K562 (cell line): ENCODE measurements around the gene WDR90. TPM values are rescaled to one million over a fixed set of nuclear protein-coding genes. Genes with fewer than 3 reads are reported as not detected.
A peak's percentile ranks its signal among the peaks of the same experiment; 100 is the strongest.

ENCODE experiments used
- CTBP1 ChIP-seq: fragments of 450-650 bp; IDR thresholded peaks from 2 replicates; pipeline ENCODE4 v1.6.1; 2016; ENCODE audit warnings: borderline replicate concordance
- RBBP5 ChIP-seq: fragments of 200-600 bp; sonication (generic); IDR thresholded peaks from 2 replicates; pipeline ENCODE4 v1.6.1; 2012; ENCODE audit warnings: borderline replicate concordance, mild to moderate bottlenecking, low read length, control low read depth, inconsistent platforms; ENCODE audit not compliant: insufficient read depth, poor library complexity, severe bottlenecking
- SMAD4 ChIP-seq: fragments of 250-450 bp; sonication (Bioruptor Pico); conservative IDR thresholded peaks from 2 replicates; pipeline ENCODE4 v1.8.0; 2021; ENCODE audit warnings: inconsistent platforms, mild to moderate bottlenecking, moderate library complexity
- ZNF184 ChIP-seq: sonication (generic); formaldehyde crosslinking; IDR thresholded peaks from 2 replicates; pipeline ENCODE4 v1.5.0; 2020; ENCODE audit warnings: missing genetic modification reagents
- ZNF282 ChIP-seq: sonication (generic); formaldehyde crosslinking; IDR thresholded peaks from 2 replicates; pipeline ENCODE4 v1.8.1; 2023; ENCODE audit warnings: missing genetic modification reagents
- polyA plus RNA-seq, 8 experiments: library from polyadenylated mRNA; depleted of rRNA in 4 of 8; stranded (reverse) in 5 of 8; unstranded in 3 of 8; fragments of >200 nt; fragmentation: Nextera tagmentation in 2 of 8; fragmentation: Illumina TruSeq in 1 of 8; extraction: Ambion mirVana in 2 of 8; extraction: Trizol in 1 of 8; gene quantifications; 2 replicates each; pipeline versions ENCODE4 v1.2.1 to v1.2.3, GENCODE V29; 2011 to 2014; ENCODE audit warnings: inconsistent platforms in 1 of 8, missing spikeins in 1 of 8
- total RNA-seq, 7 experiments: library from RNA; depleted of rRNA in 6 of 7; stranded (reverse); fragments of >200 nt in 6 of 7; fragmentation: Illumina TruSeq in 2 of 7; extraction: Trizol in 2 of 7; gene quantifications; 2 replicates each; pipeline versions ENCODE4 v1.2.1 to v1.2.3, GENCODE V29; 2011 to 2021; ENCODE audit warnings: low replicate concordance in 1 of 7
- TF ChIP-seq, protein P1 (sequence below): fragments of 450-650 bp; IDR thresholded peaks from 2 replicates; pipeline ENCODE4 v1.6.1; 2016; ENCODE audit warnings: low read depth
- TF ChIP-seq, protein P2 (sequence below): fragments of 200-800 bp; sonication (Bioruptor generic); IDR thresholded peaks from 2 replicates; pipeline ENCODE4 v1.6.1; 2017; ENCODE audit warnings: missing genetic modification characterization, missing compliant biosample characterization

Gene WDR90
- total and polyA plus RNA-seq, 9 of the 15 experiments (the other 6 are each of a cell fraction or from before 2014, with no cell fraction given), result 0.44 to 12.6 (median 3.3) TPM

DNA sequence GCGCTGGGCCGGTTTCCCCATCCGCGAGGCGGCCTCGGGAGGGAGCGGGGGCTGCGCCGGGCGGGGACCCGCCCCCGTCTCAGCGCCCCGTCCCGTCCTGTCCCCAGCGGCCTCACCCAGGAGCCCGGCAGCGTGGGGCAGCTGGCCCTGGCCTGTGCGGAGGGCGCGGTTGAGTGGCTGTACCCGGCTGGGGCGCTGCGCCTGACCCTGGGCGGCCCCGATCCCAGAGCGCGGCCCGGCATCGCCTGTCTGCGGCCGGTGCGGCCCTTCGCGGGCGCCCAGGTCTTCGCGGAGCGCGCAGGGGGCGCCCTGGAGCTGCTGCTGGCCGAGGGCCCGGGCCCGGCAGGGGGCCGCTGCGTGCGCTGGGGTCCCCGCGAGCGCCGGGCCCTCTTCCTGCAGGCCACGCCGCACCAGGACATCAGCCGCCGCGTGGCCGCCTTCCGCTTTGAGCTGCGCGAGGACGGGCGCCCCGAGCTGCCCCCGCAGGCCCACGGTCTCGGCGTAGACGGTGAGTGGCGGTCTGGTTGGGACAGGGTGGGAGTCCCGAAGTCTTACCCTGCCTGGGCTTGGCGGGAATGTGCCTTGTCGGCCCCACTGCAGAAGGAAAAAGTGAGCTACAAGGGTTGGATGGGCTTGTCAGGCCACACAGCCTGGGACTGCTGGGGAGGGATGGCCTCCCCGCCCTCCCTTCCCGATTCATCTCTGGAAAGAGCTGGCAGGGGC is 66.5 kb downstream of the WDR90 start (continued):
- TF ChIP-seq, protein P1, sequence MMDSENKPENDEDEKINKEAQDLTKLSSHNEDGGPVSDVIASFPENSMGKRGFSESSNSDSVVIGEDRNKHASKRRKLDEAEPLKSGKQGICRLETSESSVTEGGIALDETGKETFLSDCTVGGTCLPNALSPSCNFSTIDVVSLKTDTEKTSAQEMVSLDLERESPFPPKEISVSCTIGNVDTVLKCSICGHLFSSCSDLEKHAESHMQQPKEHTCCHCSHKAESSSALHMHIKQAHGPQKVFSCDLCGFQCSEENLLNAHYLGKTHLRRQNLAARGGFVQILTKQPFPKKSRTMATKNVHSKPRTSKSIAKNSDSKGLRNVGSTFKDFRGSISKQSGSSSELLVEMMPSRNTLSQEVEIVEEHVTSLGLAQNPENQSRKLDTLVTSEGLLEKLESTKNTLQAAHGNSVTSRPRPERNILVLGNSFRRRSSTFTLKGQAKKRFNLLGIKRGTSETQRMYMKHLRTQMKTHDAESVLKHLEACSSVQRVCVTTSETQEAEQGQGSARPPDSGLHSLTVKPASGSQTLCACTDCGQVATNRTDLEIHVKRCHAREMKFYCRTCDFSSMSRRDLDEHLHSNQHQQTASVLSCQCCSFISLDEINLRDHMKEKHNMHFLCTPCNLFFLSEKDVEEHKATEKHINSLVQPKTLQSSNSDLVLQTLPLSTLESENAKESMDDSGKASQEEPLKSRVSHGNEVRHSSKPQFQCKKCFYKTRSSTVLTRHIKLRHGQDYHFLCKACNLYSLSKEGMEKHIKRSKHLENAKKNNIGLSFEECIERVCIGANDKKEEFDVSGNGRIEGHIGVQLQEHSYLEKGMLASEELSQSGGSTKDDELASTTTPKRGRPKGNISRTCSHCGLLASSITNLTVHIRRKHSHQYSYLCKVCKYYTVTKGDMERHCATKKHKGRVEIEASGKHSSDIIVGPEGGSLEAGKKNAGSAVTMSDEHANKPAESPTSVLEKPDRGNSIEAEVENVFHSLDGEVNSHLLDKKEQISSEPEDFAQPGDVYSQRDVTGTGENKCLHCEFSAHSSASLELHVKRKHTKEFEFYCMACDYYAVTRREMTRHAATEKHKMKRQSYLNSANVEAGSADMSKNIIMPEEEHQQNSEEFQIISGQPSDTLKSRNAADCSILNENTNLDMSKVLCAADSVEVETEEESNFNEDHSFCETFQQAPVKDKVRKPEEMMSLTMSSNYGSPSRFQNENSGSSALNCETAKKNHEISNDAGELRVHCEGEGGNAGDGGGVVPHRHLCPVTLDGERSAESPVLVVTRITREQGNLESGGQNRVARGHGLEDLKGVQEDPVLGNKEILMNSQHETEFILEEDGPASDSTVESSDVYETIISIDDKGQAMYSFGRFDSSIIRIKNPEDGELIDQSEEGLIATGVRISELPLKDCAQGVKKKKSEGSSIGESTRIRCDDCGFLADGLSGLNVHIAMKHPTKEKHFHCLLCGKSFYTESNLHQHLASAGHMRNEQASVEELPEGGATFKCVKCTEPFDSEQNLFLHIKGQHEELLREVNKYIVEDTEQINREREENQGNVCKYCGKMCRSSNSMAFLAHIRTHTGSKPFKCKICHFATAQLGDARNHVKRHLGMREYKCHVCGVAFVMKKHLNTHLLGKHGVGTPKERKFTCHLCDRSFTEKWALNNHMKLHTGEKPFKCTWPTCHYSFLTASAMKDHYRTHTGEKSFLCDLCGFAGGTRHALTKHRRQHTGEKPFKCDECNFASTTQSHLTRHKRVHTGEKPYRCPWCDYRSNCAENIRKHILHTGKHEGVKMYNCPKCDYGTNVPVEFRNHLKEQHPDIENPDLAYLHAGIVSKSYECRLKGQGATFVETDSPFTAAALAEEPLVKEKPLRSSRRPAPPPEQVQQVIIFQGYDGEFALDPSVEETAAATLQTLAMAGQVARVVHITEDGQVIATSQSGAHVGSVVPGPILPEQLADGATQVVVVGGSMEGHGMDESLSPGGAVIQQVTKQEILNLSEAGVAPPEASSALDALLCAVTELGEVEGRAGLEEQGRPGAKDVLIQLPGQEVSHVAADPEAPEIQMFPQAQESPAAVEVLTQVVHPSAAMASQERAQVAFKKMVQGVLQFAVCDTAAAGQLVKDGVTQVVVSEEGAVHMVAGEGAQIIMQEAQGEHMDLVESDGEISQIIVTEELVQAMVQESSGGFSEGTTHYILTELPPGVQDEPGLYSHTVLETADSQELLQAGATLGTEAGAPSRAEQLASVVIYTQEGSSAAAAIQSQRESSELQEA, result no peak
- TF ChIP-seq CTBP1, result peak; percentile 96
- TF ChIP-seq ZNF282, result 0 out of 2 replicates have a peak, but pooled peaks have one; percentile 56
- 0 out of 2 replicates have a peak, but pooled peaks have one; percentile 38 for TF ChIP-seq SMAD4 (CRISPR knock-in tag)
- TF ChIP-seq, protein P2, sequence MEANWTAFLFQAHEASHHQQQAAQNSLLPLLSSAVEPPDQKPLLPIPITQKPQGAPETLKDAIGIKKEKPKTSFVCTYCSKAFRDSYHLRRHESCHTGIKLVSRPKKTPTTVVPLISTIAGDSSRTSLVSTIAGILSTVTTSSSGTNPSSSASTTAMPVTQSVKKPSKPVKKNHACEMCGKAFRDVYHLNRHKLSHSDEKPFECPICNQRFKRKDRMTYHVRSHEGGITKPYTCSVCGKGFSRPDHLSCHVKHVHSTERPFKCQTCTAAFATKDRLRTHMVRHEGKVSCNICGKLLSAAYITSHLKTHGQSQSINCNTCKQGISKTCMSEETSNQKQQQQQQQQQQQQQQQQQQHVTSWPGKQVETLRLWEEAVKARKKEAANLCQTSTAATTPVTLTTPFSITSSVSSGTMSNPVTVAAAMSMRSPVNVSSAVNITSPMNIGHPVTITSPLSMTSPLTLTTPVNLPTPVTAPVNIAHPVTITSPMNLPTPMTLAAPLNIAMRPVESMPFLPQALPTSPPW, result peak; percentile 10; the same call in 1 of the 2 replicates
- no peak for TF ChIP-seq ZNF184
- TF ChIP-seq RBBP5, result peak; percentile 27
